Gastroesophageal sphincter (tissue), 4 donors: ENCODE results near the gene IER3. TPM values are rescaled to one million over a fixed set of nuclear protein-coding genes. Genes with fewer than 3 reads are reported as not detected.
"Not testable (repeated sequence)": the region's sequence is repeated elsewhere in the genome, so short reads cannot be mapped to it uniquely, and the experiment has no call there.

Source experiments
- ATAC-seq: fragments of 150-250 bp; one replicate; pipeline ENCODE4 v1.9.1; 2016; ENCODE audit warnings: mild to moderate bottlenecking, moderate library complexity
- H3K27ac ChIP-seq, 4 donors: fragments of 200-600 bp; sonication (generic) in 3 of 4; 1 replicate in 3 of 4; 2 replicates in 1 of 4; pipeline ENCODE4 v1.5.1; 2016 to 2019
- H3K27me3 ChIP-seq: fragments of 200-600 bp; sonication (generic); one replicate; pipeline ENCODE4 v1.5.1; 2019
- H3K36me3 ChIP-seq, 2 donors: fragments of 200-600 bp; sonication (generic); one replicate each; pipeline ENCODE4 v1.5.1; 2019; ENCODE audit warnings: control low read depth in 1 of 2
- H3K4me1 ChIP-seq, 3 donors: fragments of 200-600 bp; sonication (generic); 1 replicate in 2 of 3; 2 replicates in 1 of 3; pipeline ENCODE4 v1.5.1; 2016 to 2019; ENCODE audit warnings: control low read depth in 2 of 3
- H3K4me3 ChIP-seq, 2 donors: fragments of 200-600 bp; sonication (generic); one replicate each; pipeline ENCODE4 v1.5.1; 2019; ENCODE audit warnings: mild to moderate bottlenecking in 1 of 2, moderate library complexity in 1 of 2
- H3K9me3 ChIP-seq, 3 donors: fragments of 200-600 bp; sonication (generic); one replicate each; pipeline ENCODE4 v1.5.1; 2017 to 2019; ENCODE audit warnings: control low read depth in 2 of 3
- EP300 ChIP-seq: sonication (generic); formaldehyde crosslinking; IDR thresholded peaks from one replicate; pipeline ENCODE4 v1.6.1; 2017; ENCODE audit warnings: antibody characterized with exemption, mild to moderate bottlenecking
- POLR2A ChIP-seq, 2 donors: fragments of 450-650 bp; IDR thresholded peaks; one replicate each; pipeline ENCODE4 v1.6.1; 2017; ENCODE audit warnings: antibody characterized with exemption in 2 of 2, mild to moderate bottlenecking in 2 of 2, moderate library complexity in 1 of 2
- POLR2AphosphoS5 ChIP-seq: sonication (generic); formaldehyde crosslinking; IDR thresholded peaks from one replicate; pipeline ENCODE4 v1.6.1; 2017; ENCODE audit warnings: antibody characterized with exemption
- WGBS, 2 donors: methylation state at CpG; one replicate each; pipeline ENCODE4 v1.1.5; 2018; ENCODE audit warnings: low coverage in 1 of 2; 5-methylcytosine and 5-hydroxymethylcytosine counted together
- total RNA-seq, 4 donors: library from RNA; depleted of rRNA; stranded (reverse); fragments of >200 nt; gene quantifications; one replicate each; pipeline ENCODE4 v1.1.0, GENCODE V29; 2016
- TF ChIP-seq, protein P1 (sequence below), 4 experiments: fragments of 200-600 bp in 2 of 4; fragments of 450-650 bp in 2 of 4; sonication (generic) in 1 of 4; IDR thresholded peaks; one replicate each; pipeline ENCODE4 v1.5.1; 2017 to 2019; ENCODE audit warnings: antibody characterized with exemption in 4 of 4, mild to moderate bottlenecking in 2 of 4, moderate library complexity in 2 of 4

Gene IER3
- total RNA-seq, 4 donors from 2014 or later: 5.6 to 31.9 (median 11.3) TPM

DNA sequence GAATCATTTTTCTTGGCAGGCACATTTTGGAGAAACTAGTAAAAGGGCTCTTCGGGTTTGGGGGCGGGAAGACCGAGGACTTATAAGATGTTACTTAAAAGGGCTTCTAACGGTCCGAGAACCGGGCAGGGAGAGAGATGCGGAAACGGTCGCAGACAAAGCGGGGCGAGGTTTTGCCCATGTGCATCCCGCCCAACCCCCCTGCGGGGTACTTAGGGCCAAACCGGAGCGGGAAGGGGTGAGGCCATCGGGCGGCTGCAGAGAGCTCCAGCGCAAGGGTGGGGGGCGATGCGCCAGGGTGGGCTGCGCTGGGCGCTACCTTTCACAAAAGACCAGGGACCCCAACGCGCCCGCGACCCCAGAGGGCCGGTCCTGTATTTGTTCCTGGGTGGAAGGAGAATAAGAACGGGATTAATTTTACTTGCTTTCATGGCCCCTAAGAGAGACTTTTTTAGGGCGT lies 23.6 kb downstream of the IER3 start:
- peak overlapping the region; percentile 94 to 99 (median 98) for H3K27ac ChIP-seq
- TF ChIP-seq POLR2A (IDR thresholded peaks at IDR 0.05) (no peak), POLR2AphosphoS5 (peak; percentile 77)
- no peaks in the 10 kb centered on the region for H3K9me3 ChIP-seq
- no peaks in the 10 kb centered on the region for H3K27me3 ChIP-seq
- H3K36me3 ChIP-seq: peaks cover 0 to 33% of the 10 kb centered on the region in 2 donors
- peak overlapping the region; percentile 91 to 94 for H3K4me3 ChIP-seq
- H3K4me1 ChIP-seq: peaks cover 2 to 75% (median 33%) of the 10 kb centered on the region in 3 donors
- peak; percentile 3 for ATAC-seq
- WGBS, 2 donors: 0 to 2% methylated on average over 14 to 18 of the region's 29 CpGs

DNA sequence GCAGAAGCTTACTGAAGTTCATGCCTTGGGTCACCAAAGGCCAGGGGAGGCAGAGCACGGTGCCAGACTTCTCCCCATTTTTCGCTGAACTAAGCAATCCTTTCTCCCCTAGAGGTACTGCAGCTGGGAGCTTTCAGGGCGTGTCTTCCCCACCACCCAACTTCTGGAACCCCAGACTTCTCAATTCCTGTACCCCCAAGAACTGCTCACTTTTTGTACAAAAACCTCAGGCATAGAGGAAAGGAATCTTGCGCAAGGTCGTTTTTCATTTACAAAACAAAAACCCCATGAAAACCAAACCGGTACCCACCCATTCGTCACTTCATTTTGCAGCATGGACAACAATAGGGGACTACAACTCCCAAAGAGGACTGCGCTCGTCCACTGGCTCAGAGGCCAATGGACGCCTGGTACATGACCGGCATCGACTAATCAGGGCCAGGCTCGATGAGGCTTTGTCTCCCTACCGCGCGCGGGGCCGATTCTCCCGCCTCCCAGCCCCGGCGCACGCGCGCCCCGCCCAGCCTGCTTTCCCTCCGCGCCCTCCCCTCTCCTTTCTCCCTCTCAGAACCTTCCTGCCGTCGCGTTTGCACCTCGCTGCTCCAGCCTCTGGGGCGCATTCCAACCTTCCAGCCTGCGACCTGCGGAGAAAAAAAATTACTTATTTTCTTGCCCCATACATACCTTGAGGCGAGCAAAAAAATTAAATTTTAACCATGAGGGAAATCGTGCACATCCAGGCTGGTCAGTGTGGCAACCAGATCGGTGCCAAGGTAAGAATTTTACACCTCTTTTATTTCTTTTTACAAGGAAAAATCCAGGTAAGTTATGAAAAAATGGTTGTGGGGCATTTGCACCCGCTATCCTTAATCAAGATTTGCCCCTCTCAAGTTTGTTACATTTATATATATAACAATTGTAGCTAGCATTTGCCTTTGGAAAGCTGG lies 24.3 kb downstream of the IER3 start, which contains the start of gene TUBB:
TSS of gene TUBB (plus strand) at position 562 of the 947 bp plus-strand sequence. CDS start at position 717, 155 bp downstream.
- TF ChIP-seq EP300 (no peak), POLR2A (IDR thresholded peaks at IDR 0.05) (peak; percentile 84 to 86), POLR2AphosphoS5 (peak; percentile 97)
- TF ChIP-seq, protein P1, sequence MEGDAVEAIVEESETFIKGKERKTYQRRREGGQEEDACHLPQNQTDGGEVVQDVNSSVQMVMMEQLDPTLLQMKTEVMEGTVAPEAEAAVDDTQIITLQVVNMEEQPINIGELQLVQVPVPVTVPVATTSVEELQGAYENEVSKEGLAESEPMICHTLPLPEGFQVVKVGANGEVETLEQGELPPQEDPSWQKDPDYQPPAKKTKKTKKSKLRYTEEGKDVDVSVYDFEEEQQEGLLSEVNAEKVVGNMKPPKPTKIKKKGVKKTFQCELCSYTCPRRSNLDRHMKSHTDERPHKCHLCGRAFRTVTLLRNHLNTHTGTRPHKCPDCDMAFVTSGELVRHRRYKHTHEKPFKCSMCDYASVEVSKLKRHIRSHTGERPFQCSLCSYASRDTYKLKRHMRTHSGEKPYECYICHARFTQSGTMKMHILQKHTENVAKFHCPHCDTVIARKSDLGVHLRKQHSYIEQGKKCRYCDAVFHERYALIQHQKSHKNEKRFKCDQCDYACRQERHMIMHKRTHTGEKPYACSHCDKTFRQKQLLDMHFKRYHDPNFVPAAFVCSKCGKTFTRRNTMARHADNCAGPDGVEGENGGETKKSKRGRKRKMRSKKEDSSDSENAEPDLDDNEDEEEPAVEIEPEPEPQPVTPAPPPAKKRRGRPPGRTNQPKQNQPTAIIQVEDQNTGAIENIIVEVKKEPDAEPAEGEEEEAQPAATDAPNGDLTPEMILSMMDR (IDR thresholded peaks at IDR 0.05): peak in 2 of 4 experiments; percentile 50
- H3K4me1 ChIP-seq: peaks cover 2 to 68% (median 33%) of the 10 kb centered on the region in 3 donors
- H3K27ac ChIP-seq: peak within 1 kb of the TSS; percentile 94 to 99 (median 98)
- H3K9me3 ChIP-seq: no peaks in the 10 kb centered on the region
- H3K27me3 ChIP-seq: no peaks in the 10 kb centered on the region
- peak within 1 kb of the TSS; percentile 91 to 94 for H3K4me3 ChIP-seq
- peak; percentile 81 for ATAC-seq
- 0 to 1% methylated on average over 9 to 22 of the region's 38 CpGs for WGBS, 2 donors
- H3K36me3 ChIP-seq: peaks cover 0 to 26% of the 10 kb centered on the region in 2 donors

DNA sequence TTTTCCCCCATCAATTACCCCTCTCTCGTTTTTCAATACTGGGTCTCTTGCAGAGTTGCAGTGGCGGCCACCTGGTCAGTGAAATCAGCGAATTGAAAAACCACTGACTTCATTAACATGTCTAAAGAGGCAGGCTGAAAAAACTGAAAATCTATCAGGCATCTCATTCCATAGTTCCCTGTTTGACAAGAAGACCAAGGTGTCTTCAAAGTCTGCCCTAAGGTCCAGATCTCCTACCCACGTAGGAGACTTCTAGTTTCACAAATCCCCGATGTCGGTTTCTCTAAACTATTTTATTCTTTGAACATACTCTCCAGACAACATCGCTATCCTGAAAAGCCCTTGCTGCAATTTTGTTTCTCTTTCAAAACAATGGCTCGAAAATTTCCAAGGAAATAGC lies 25.0 kb downstream of the IER3 start:
- Histone ChIP-seq H3K4me1 (peaks cover 2 to 61% (median 33%) of the 10 kb centered on the region in 3 donors), H3K4me3 (peak overlapping the region; percentile 91 to 94), H3K9me3 (no peaks in the 10 kb centered on the region), H3K27ac (peak overlapping the region; percentile 68 to 99 (median 96)), H3K36me3 (peaks cover 0 to 25% of the 10 kb centered on the region in 2 donors), H3K27me3 (no peaks in the 10 kb centered on the region)
- TF ChIP-seq POLR2AphosphoS5: no peak
- TF ChIP-seq EP300: no peak
- TF ChIP-seq POLR2A (IDR thresholded peaks at IDR 0.05): no peak
- TF ChIP-seq, protein P1 (IDR thresholded peaks at IDR 0.05): no peak
- ATAC-seq: no peak
- 20 to 25% methylated on average over 7 to 8 of the region's 8 CpGs for WGBS, 2 donors

DNA sequence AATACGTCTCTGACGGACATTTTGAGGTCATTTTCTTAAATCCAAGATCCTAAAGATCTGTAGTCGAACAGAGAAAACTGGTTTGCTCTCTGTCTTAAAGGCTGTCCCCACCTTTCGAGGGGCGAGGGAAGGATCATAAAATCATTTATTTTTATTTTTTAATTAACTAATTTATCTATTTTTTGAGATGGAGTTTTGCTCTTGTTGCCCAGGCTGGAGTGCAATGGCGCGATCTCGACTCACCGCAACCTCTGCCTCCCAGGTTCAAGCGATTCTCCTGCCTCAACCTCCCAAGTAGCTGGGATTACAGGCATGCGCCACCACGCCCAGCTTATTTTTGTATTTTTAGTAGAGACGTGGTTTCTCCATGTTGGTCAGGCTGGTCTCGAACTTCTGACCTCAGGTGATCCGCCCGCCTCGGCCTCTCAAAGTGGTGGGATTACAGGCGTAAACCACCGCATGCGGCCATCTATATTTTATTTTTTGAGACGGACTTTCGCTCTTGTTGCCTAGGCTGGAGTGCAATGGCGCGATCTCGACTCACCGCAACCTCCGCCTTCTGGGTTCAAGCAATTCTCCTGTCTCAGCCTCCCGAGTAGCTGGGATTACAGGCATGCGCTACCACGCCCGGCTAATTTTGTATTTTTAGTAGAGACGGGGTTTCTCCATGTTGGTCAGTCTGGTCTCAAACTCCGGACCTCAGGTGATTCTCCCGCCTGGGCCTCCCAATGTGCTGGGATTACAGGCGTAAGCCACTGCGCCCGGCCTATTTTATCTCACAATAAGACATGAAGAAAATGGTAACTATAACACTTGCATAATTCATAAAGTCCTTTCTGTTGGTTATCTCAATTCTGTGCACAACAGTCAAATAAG lies 26.3 kb downstream of the IER3 start:
- H3K27me3 ChIP-seq, H3K9me3 ChIP-seq, ATAC-seq: not testable (repeated sequence)
- Histone ChIP-seq H3K36me3 (peaks cover 0 to 25% of the 10 kb centered on the region in 2 donors), H3K4me3 (peak overlapping the region; percentile 19 to 68), H3K27ac (peak overlapping the region; percentile 64 to 94 (median 88)), H3K4me1 (peaks cover 2 to 48% (median 33%) of the 10 kb centered on the region in 3 donors)
- 71 to 73% methylated on average over 26 of the region's 37 CpGs for WGBS, 2 donors

DNA sequence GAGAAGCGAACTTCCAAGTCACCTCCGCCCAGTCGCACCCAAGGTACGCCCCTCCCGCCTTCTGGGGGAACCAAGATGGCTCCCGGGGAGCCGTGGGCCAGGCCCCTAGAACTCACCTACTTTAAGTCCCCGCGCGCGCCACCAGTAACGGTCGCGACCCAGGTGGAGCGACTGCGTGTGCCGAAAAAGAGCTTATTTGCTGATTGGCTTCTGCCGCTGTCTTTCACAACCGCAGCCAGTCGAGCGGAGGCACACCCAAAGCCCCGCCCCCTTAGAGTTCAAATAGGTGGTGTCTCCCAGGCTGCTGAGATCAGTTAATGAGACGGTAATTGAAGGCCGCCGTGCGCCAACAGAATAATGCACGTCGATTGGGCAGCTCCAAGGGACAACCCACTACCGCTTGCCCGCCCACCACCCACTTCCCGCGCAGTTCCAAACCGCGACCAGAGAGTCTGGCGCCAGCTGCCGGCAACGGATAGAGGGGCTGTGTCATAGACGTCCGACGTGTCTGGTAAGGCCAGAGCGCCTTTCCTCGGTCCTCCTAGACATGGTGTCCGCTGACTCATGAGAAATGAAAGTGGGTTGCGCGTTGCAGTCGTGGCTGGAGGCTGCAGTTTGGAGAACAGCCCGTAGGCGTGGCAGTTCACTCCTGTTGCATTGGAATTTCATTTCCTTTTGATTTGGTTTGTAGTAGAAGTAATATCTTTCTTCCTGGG lies 27.1 kb downstream of the IER3 start, which contains the start of gene MDC1:
TSS of gene MDC1 (minus strand) at position 153 of the 716 bp plus-strand sequence. CDS start 2,106 bp downstream, outside the sequence.
- Histone ChIP-seq H3K4me1 (peaks cover 2 to 41% (median 26%) of the 10 kb centered on the region in 3 donors), H3K4me3 (peak within 1 kb of the TSS; percentile 45 to 68), H3K27me3 (no peaks in the 10 kb centered on the region), H3K9me3 (no peaks in the 10 kb centered on the region), H3K27ac (peak within 1 kb of the TSS; percentile 78 to 98 (median 93)), H3K36me3 (peaks cover 0 to 27% of the 10 kb centered on the region in 2 donors)
- no peak for TF ChIP-seq EP300
- TF ChIP-seq, protein P1 (IDR thresholded peaks at IDR 0.05): peak in 3 of 4 experiments; percentile 37 to 62 (median 60)
- peak; percentile 34 to 38 for TF ChIP-seq POLR2A (IDR thresholded peaks at IDR 0.05)
- TF ChIP-seq POLR2AphosphoS5: peak; percentile 96
- peak; percentile 88 for ATAC-seq
- WGBS, 2 donors: 0% methylated on average over 3 to 4 of the region's 48 CpGs
